ENCODE data around the gene SLC5A4. TPM values are rescaled to one million over a fixed set of nuclear protein-coding genes. Genes with fewer than 3 reads are reported as not detected.

Gene SLC5A4
- polyA plus RNA-seq, 3 donors: 0.25 to 2.5 (median 0.81) TPM

Other genes starting within 250 kb of the SLC5A4 start
- under 1 TPM in 2 of 3 donors, not detected in 1; 0.28 to 0.60 TPM for gene SLC5A1, start 212.1 kb downstream of the SLC5A4 start, polyA plus RNA-seq
- under 1 TPM in 1 of 3 donors, not detected in 2; 0.36 TPM for gene C22orf42, start 96.0 kb downstream of the SLC5A4 start, polyA plus RNA-seq
- not detected for gene RFPL2, start 50.3 kb downstream of the SLC5A4 start, polyA plus RNA-seq
- gene RFPL3, start 102.5 kb upstream of the SLC5A4 start, polyA plus RNA-seq: not detected
- 10 to 100 TPM; 34.4 to 56.3 (median 41.3) TPM for gene RTCB, start 156.9 kb upstream of the SLC5A4 start, polyA plus RNA-seq
- gene BPIFC, start 209.1 kb upstream of the SLC5A4 start, polyA plus RNA-seq: not detected
- 10 to 100 TPM; 34.5 to 83.5 (median 50.8) TPM for gene FBXO7, start 219.5 kb upstream of the SLC5A4 start, polyA plus RNA-seq

All from adipose tissue (tissue), 3 donors.